NCI-H2171 (cell line): ENCODE measurements around the gene TYW5.
A peak's percentile ranks its signal among the peaks of the same experiment; 100 is the strongest.
"Not testable (repeated sequence)": the region's sequence is repeated elsewhere in the genome, so short reads cannot be mapped to it uniquely, and the experiment has no call there.

ENCODE experiments used
- DNase-seq: peaks from one replicate; lab custom pipeline; 2025; lab: John Stamatoyannopoulos, UW

Gene TYW5

GRCh38 chr2:199914372-199914958 lies 40.8 kb downstream of the TYW5 start:
- DNase-seq: no peak

- DNase-seq: not testable (repeated sequence)
Measured at GRCh38 chr2:199912553-199913114, 42.7 kb downstream of the TYW5 start.

- DNase-seq: no peak
Measured at GRCh38 chr2:199911877-199912161, 43.5 kb downstream of the TYW5 start.

- DNase-seq: peak; percentile 98
Measured at GRCh38 chr2:199911052-199911876, 44.0 kb downstream of the TYW5 start, which contains the start of gene C2orf69. TSS of gene C2orf69 (plus strand) at chr2:199911293. CDS start at chr2:199911439, 146 bp downstream.

- DNase-seq: no peak
Measured at GRCh38 chr2:199910338-199911051, 44.8 kb downstream of the TYW5 start.

- DNase-seq: no peak
Measured at GRCh38 chr2:199907008-199907714, 48.1 kb downstream of the TYW5 start.

GRCh38 chr2:199903111-199903510 lies 52.2 kb downstream of the TYW5 start:
- no peak for DNase-seq

- DNase-seq: no peak
Measured at GRCh38 chr2:199902486-199903110, 52.7 kb downstream of the TYW5 start.

- DNase-seq: no peak
Measured at GRCh38 chr2:199901942-199902341, 53.3 kb downstream of the TYW5 start.

- DNase-seq: no peak
Measured at GRCh38 chr2:199896617-199897016, 58.7 kb downstream of the TYW5 start.

GRCh38 chr2:199895406-199895805 lies 59.9 kb downstream of the TYW5 start:
- DNase-seq: no peak

GRCh38 chr2:199883474-199884212 lies 71.6 kb downstream of the TYW5 start:
- DNase-seq: no peak

GRCh38 chr2:199882667-199883066 lies 72.6 kb downstream of the TYW5 start:
- no peak for DNase-seq
